ENCODE results near the gene TAOK2.
"Not testable (repeated sequence)": the region's sequence is repeated elsewhere in the genome, so short reads cannot be mapped to it uniquely, and the experiment has no call there.

The TAOK2 gene

GRCh38 chr16:29973384-29974246 lies at the start of gene TAOK2:
TSS of gene TAOK2 (plus strand) at chr16:29973868. CDS start at chr16:29977773, 3,905 bp downstream.
- DNase-seq: peak; percentile 97

GRCh38 chr16:29925105-29925756 lies 48.4 kb upstream of the TAOK2 start:
- no peak for DNase-seq

DNA sequence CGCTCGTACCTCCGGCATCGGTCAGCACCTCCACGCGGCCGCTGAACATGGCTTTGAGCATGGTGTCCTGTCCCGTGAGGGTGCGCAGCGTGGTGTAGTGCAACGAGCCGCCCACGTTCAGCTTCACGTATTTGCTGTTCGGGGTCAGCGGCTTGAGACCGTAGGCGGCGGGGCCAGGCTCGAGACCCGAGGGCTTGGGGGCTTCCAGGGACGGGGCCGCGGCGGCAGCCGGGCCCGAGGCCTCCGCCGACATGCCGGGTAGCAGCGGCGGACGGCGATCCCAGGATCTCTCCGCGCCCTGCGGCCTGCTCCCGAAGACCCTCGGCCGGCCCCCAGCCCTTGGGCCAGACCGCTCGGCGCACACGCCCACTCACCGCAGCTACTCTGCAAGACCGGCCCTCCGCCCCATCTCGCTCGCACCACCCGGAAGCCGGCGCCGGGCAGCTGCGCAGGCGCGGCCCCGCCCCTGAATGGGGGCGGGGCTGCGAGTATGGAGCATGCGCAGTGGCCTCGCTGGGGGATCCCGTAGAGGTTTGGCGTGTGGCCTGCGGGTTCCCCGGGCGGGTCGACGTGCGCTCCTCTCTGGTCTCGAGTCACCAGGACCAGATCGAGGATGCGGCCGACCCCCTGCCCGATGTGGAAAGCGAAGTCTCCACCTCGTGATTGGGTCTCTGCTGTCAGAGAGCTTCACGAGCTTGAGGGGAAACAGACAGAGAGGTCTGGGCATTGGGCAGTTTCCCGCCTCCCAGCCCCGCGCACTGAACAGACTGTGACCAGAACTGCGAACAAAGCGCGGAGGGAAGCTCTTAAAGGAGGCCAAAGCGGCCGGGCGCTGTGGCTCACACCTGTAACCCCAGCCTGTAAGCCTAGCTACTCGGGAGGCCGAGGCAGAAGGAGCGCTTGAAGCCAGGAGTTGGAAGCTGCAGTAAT lies 47.6 kb upstream of the TAOK2 start, which contains the start of gene KCTD13:
TSS of gene KCTD13 (minus strand) at position 446 of the 930 bp plus-strand sequence. CDS start at position 253, 193 bp downstream.
- DNase-seq: peak; percentile 60

- no peak for DNase-seq
These were observed 47.0 kb upstream of the TAOK2 start for GRCh38 chr16:29926711-29927052.

- no peak for DNase-seq
These were observed 46.4 kb upstream of the TAOK2 start for GRCh38 chr16:29927070-29927905.

DNA sequence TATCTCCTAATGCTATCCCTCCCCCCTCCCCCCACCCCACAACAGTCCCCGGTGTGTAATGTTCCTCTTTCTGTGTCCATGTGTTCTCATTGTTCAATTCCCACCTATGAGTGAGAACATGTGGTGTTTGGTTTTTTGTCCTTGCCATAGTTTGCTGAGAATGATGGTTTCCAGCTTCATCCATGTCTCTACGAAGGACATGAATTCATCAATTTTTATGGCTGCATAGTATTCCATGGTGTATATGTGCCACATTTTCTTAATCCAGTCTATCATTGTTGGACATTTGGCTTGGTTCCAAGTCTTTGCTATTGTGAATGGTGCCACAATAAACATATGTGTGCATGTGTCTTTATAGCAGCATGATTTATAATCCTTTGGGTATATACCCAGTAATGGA lies 41.9 kb upstream of the TAOK2 start:
- not testable (repeated sequence) for DNase-seq

DNA sequence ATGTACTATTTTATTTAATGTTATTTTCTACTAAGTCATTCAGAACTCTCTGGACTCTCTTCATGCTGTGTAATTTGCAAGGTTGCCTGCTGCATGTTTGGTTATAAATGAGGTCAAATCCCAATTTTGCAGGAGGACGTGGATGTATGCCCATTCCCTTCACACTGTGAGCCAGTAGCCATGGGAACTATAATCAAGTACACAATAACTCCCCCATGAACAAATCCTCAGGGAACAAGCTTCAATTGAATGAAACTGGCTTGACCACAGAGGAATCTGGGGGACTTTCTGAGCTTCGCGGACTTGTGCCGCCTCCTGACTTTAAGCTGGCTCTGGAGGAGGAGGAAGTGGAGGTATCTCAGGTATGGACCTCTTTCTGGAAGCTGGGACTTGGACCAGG lies 33.0 kb upstream of the TAOK2 start:
- no peak for DNase-seq

- peak; percentile 89 for DNase-seq
These were observed 29.5 kb upstream of the TAOK2 start for GRCh38 chr16:29943846-29944799.

GRCh38 chr16:29947897-29948296 lies 25.8 kb upstream of the TAOK2 start:
- DNase-seq: no peak

- no peak for DNase-seq
These were observed 22.7 kb upstream of the TAOK2 start for GRCh38 chr16:29950806-29951461.

GRCh38 chr16:29951625-29952365 lies 21.9 kb upstream of the TAOK2 start:
- DNase-seq: no peak

- no peak for DNase-seq
These were observed 14.9 kb upstream of the TAOK2 start for GRCh38 chr16:29958756-29959155.

DNA sequence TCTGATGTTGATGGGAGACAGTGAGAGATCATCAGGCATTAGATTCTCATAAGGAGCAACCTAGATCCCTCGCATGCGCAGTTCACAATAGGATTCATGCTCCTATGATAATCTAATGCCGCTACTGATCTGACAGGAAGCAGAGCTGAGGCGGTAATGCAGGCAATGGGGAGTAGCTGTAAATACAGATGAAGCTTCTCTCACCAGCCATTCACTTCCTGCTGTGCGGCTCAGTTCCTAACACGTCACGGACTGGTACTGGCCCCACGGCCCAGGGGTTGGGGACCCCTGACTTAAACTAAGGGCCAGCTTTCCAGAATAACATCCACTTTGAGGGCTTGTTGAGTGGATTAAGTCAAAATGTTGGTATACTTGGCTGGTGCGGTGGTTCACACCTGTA lies 14.4 kb upstream of the TAOK2 start:
- DNase-seq: no peak

GRCh38 chr16:29959821-29960220 lies 13.8 kb upstream of the TAOK2 start:
- not testable (repeated sequence) for DNase-seq

DNA sequence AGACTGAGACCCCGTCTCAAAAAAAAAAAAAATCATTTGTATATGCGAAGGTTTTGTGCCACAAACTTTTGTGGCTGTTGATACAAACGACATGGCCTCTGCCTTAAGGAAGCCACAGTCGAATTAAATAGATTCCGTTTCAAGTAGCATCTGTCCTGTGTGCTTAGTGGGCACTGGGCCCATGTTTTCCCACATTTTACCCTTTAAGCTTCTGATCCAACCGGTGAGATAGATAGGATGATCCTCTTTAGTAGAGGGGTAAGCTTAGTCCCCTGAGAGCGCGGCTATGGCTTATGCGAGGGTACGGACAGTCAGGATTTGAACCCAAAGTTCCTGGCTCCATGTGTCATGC lies 12.6 kb upstream of the TAOK2 start:
- DNase-seq: peak; percentile 29

- DNase-seq: peak; percentile 69
These were observed 12.0 kb upstream of the TAOK2 start, which contains the start of gene TMEM219 for GRCh38 chr16:29961479-29962343. TSS of gene TMEM219 (plus strand) at chr16:29962079. CDS start at chr16:29963144, 1,065 bp downstream.

DNA sequence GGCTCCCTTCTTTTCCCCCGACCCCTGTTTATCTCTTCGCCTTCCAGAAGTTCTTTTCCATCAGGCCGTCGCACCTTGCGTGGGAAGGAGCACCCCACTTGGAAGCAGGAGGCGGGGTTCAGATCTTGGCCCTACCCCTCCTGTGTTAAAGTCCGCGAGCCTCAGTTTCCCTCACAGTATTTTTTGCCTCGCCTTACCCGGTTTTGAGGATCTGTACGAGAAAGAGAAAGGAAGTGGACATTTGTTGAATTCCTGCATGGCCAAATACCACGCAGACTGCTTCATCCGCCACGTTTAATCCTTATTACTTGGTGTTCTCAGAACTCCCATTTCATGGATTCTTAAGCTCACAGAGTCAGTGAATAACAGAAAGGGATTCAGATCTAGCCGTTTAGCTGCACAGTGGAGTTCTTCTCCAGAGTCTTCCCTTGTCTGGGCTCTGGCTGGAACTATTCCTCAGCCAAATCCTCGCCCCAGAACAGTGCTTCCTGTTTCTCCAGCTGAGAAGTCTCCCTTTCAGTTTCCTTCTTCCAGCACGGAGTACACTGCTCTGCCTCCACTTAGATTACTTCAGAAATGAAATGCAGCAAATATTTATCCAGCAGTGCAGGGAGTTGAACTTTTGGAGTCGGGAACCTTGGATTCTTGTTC lies 11.2 kb upstream of the TAOK2 start:
- no peak for DNase-seq
